Fibroblast of villous mesenchyme (primary cell): ENCODE results near the gene THAP12. TPM values are rescaled to one million over a fixed set of nuclear protein-coding genes. Genes with fewer than 3 reads are reported as not detected.

Experiments used
- DNase-seq: peaks from one replicate; pipeline ENCODE4 v3.0.0-alpha.2; 2010; ENCODE audit warnings: low read depth
- H3K4me3 ChIP-seq: 2 replicates; pipeline ENCODE4 v1.5.1; 2011; ENCODE audit warnings: low read depth, mild to moderate bottlenecking, low read length
- CTCF ChIP-seq: IDR thresholded peaks from 2 replicates; pipeline ENCODE4 v1.5.1; 2012; ENCODE audit warnings: low read depth, mild to moderate bottlenecking, low read length; ENCODE audit not compliant: insufficient read depth
- total RNA-seq: library from RNA; depleted of rRNA; stranded (reverse); fragments of >200 nt; gene quantifications from 2 replicates; pipeline ENCODE4 v1.2.3, GENCODE V29; 2012

The THAP12 gene
- total RNA-seq, 1 donor = 47.1 TPM

- DNase-seq = no peak
- no peak overlapping the region for H3K4me3 ChIP-seq
- TF ChIP-seq CTCF = no peak
Observed at GRCh38 chr11:76317296-76317695, 63.6 kb downstream of the THAP12 start.

GRCh38 chr11:76316726-76317125 lies 64.2 kb downstream of the THAP12 start:
- no peak for DNase-seq
- TF ChIP-seq CTCF = no peak
- no peak overlapping the region for H3K4me3 ChIP-seq

GRCh38 chr11:76315182-76315853 lies 65.6 kb downstream of the THAP12 start:
- no peak for DNase-seq
- TF ChIP-seq CTCF = no peak
- H3K4me3 ChIP-seq = no peak overlapping the region

GRCh38 chr11:76314741-76315090 lies 66.2 kb downstream of the THAP12 start:
- H3K4me3 ChIP-seq = no peak overlapping the region
- no peak for TF ChIP-seq CTCF
- no peak for DNase-seq

GRCh38 chr11:76313913-76314740 lies 66.8 kb downstream of the THAP12 start:
- no peak for DNase-seq
- no peak overlapping the region for H3K4me3 ChIP-seq
- no peak for TF ChIP-seq CTCF

- TF ChIP-seq CTCF = no peak
- no peak for DNase-seq
- H3K4me3 ChIP-seq = no peak overlapping the region
Observed at GRCh38 chr11:76313271-76313670, 67.7 kb downstream of the THAP12 start.
